HepG2 (cell line): Measurements from ENCODE around the gene MAPRE3. TPM values are rescaled to one million over a fixed set of nuclear protein-coding genes. Genes with fewer than 3 reads are reported as not detected.
A peak's percentile ranks its signal among the peaks of the same experiment; 100 is the strongest.

Experiments
- BRCA1 ChIP-seq: sonication (generic); formaldehyde crosslinking; IDR thresholded peaks from 2 replicates; pipeline ENCODE4 v1.4.0; 2020; ENCODE audit warnings: missing genetic modification reagents
- EHMT2 ChIP-seq: fragments of 200-600 bp; sonication (generic); IDR thresholded peaks from 2 replicates; pipeline ENCODE4 v1.7.0; 2017; ENCODE audit warnings: antibody characterized with exemption, low read depth, low read length, borderline replicate concordance
- EP300 ChIP-seq, 3 experiments: sonication (generic) in 1 of 3; formaldehyde crosslinking in 1 of 3; IDR thresholded peaks; 2 replicates each; pipeline versions ENCODE4 v1.5.1 to v1.6.1; 2011 to 2020; ENCODE audit warnings: low read depth in 2 of 3, low read length in 2 of 3, borderline replicate concordance in 1 of 3, improper control_type of control experiment in 1 of 3, mild to moderate bottlenecking in 1 of 3, missing genetic modification reagents in 1 of 3, moderate library complexity in 1 of 3
- FOXJ3 ChIP-seq: sonication (generic); formaldehyde crosslinking; IDR thresholded peaks from 2 replicates; pipeline ENCODE4 v1.4.0; 2020; ENCODE audit warnings: missing genetic modification reagents, mild to moderate bottlenecking, borderline replicate concordance
- GATAD1 ChIP-seq: IDR thresholded peaks from 2 replicates; pipeline ENCODE4 v1.6.1; 2016; ENCODE audit warnings: missing genetic modification reagents, missing compliant biosample characterization
- HNF4A ChIP-seq: sonication (generic); formaldehyde crosslinking; IDR thresholded peaks from 2 replicates; pipeline ENCODE4 v1.4.0; 2020; ENCODE audit warnings: missing genetic modification reagents
- NFE2L1 ChIP-seq: sonication (generic); formaldehyde crosslinking; IDR thresholded peaks from 2 replicates; pipeline ENCODE4 v1.4.0; 2020; ENCODE audit warnings: missing genetic modification reagents, mild to moderate bottlenecking, borderline replicate concordance
- NKX3-1 ChIP-seq: sonication (generic); formaldehyde crosslinking; IDR thresholded peaks from 2 replicates; pipeline ENCODE4 v1.5.0; 2020; ENCODE audit warnings: missing genetic modification reagents
- SNAPC2 ChIP-seq: sonication (generic); formaldehyde crosslinking; IDR thresholded peaks from 2 replicates; pipeline ENCODE4 v1.8.1; 2022; ENCODE audit warnings: mild to moderate bottlenecking, missing genetic modification reagents
- TBL1XR1 ChIP-seq: fragments of 150-350 bp; IDR thresholded peaks from 2 replicates; pipeline ENCODE4 v1.6.1; 2014; ENCODE audit warnings: borderline replicate concordance, low read length; ENCODE audit not compliant: partially characterized antibody
- ZFP36L2 ChIP-seq: sonication (generic); formaldehyde crosslinking; IDR thresholded peaks from 2 replicates; pipeline ENCODE4 v1.4.0; 2020; ENCODE audit warnings: missing genetic modification reagents
- ZNF121 ChIP-seq: sonication (generic); formaldehyde crosslinking; IDR thresholded peaks from 2 replicates; pipeline ENCODE4 v1.5.0; 2020; ENCODE audit warnings: mild to moderate bottlenecking, missing genetic modification reagents
- ZNF616 ChIP-seq: sonication (generic); formaldehyde crosslinking; IDR thresholded peaks from 2 replicates; pipeline ENCODE4 v1.5.0; 2020; ENCODE audit warnings: low read depth, mild to moderate bottlenecking, missing genetic modification reagents
- ZNF724P ChIP-seq: sonication (generic); formaldehyde crosslinking; IDR thresholded peaks from 2 replicates; pipeline ENCODE4 v1.8.0; 2022; ENCODE audit warnings: missing genetic modification reagents, borderline replicate concordance
- ZNF749 ChIP-seq: sonication (generic); formaldehyde crosslinking; IDR thresholded peaks from 2 replicates; pipeline ENCODE4 v1.8.0; 2022; ENCODE audit warnings: mild to moderate bottlenecking, missing genetic modification reagents, moderate library complexity, borderline replicate concordance
- ZNF850 ChIP-seq: sonication (generic); formaldehyde crosslinking; conservative IDR thresholded peaks from 2 replicates; pipeline ENCODE4 v1.9.0; 2021; ENCODE audit warnings: mild to moderate bottlenecking, missing genetic modification reagents
- polyA plus RNA-seq, 8 experiments: library from polyadenylated mRNA; depleted of rRNA in 3 of 8; stranded (reverse) in 7 of 8; unstranded in 1 of 8; fragments of >200 nt; fragmentation: Illumina TruSeq in 4 of 8; extraction: Trizol in 4 of 8; gene quantifications; 2 replicates each; pipeline versions ENCODE4 v1.2.1 to v1.2.3, GENCODE V29; 2011 to 2016; ENCODE audit warnings: low read depth in 4 of 8, missing spikeins in 1 of 8, mixed read lengths in 1 of 8; ENCODE audit not compliant: insufficient read depth in 1 of 8
- total RNA-seq, 5 experiments: library from RNA; depleted of rRNA; stranded (reverse); fragments of >200 nt; fragmentation: Illumina TruSeq; extraction: Trizol; gene quantifications; 2 replicates each; pipeline ENCODE4 v1.2.3, GENCODE V29; 2016; ENCODE audit warnings: low read depth in 1 of 5
- TF ChIP-seq, protein P1 (sequence below): sonication (generic); formaldehyde crosslinking; IDR thresholded peaks from 2 replicates; pipeline ENCODE4 v1.4.0; 2020; ENCODE audit warnings: missing genetic modification reagents
- TF ChIP-seq, protein P2 (sequence below): IDR thresholded peaks from 2 replicates; pipeline ENCODE4 v1.6.1; 2016; ENCODE audit warnings: low read depth, control low read depth
- TF ChIP-seq, protein P3 (sequence below): IDR thresholded peaks from 2 replicates; pipeline ENCODE4 v1.6.1; 2018; ENCODE audit warnings: missing genetic modification reagents
- TF ChIP-seq, protein P4 (sequence below): sonication (generic); formaldehyde crosslinking; IDR thresholded peaks from 2 replicates; pipeline ENCODE4 v1.8.0; 2022; ENCODE audit warnings: mild to moderate bottlenecking, missing genetic modification reagents, moderate library complexity

Gene MAPRE3
- total and polyA plus RNA-seq, 2 of the 13 experiments (the other 11 are each of a cell fraction or from before 2014, with no cell fraction given): 0.31 to 0.91 TPM

DNA sequence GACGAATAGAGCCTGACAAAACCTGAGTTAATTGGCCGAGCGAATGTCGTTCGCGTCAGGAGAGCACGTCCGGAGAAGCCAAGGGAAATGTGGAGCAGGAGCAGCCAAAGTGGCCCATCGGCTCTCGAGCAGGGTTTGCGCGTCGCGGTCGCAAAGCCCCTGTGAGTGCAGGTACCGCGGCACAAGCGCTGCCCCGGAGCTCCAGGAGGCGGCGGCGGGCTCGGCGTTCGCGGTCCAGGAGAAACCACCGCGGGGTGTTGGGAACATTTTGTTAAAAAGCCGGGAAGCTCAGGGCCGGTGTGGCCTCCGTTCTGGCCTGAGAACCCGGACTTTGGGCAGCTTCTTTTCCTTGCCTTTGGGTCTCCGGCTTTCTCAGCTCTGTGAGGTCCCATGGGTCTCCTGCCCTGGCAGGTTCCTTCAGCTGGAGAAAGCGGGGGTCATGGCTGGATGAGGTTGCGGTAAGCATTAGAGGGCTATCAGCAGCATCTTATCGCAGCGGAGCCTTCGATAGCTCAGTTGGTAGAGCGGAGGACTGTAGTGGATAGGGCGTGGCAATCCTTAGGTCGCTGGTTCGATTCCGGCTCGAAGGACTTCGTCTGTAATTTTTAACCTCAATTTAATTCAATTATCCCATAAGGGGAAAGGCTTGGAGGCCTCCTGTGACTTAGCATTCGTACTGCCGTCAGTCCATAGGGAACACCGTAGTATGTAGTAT lies 80.0 kb downstream of the MAPRE3 start (continued):
- TF ChIP-seq, protein P1, sequence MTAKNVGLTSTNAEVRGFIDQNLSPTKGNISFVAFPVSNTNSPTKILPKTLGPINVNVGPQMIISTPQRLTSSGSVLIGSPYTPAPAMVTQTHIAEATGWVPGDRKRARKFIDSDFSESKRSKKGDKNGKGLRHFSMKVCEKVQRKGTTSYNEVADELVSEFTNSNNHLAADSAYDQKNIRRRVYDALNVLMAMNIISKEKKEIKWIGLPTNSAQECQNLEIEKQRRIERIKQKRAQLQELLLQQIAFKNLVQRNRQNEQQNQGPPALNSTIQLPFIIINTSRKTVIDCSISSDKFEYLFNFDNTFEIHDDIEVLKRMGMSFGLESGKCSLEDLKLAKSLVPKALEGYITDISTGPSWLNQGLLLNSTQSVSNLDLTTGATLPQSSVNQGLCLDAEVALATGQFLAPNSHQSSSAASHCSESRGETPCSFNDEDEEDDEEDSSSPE: 0 out of 2 replicates have a peak, but pooled peaks have one; percentile 14
- TF ChIP-seq, protein P2, sequence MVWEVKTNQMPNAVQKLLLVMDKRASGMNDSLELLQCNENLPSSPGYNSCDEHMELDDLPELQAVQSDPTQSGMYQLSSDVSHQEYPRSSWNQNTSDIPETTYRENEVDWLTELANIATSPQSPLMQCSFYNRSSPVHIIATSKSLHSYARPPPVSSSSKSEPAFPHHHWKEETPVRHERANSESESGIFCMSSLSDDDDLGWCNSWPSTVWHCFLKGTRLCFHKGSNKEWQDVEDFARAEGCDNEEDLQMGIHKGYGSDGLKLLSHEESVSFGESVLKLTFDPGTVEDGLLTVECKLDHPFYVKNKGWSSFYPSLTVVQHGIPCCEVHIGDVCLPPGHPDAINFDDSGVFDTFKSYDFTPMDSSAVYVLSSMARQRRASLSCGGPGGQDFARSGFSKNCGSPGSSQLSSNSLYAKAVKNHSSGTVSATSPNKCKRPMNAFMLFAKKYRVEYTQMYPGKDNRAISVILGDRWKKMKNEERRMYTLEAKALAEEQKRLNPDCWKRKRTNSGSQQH (CRISPR knock-in tag): no peak
- TF ChIP-seq, protein P3, sequence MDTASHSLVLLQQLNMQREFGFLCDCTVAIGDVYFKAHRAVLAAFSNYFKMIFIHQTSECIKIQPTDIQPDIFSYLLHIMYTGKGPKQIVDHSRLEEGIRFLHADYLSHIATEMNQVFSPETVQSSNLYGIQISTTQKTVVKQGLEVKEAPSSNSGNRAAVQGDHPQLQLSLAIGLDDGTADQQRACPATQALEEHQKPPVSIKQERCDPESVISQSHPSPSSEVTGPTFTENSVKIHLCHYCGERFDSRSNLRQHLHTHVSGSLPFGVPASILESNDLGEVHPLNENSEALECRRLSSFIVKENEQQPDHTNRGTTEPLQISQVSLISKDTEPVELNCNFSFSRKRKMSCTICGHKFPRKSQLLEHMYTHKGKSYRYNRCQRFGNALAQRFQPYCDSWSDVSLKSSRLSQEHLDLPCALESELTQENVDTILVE (CRISPR knock-in tag): peak; percentile 54; the same call in 1 of the 2 replicates
- TF ChIP-seq ZNF749 (peak; percentile 62), ZNF121 (CRISPR knock-in tag) (peak; percentile 26; the same call in 1 of the 2 replicates), ZNF724P (CRISPR knock-in tag) (no peak), ZNF850 (no peak), ZFP36L2 (CRISPR knock-in tag) (no peak), SNAPC2 (CRISPR knock-in tag) (no peak), BRCA1 (CRISPR knock-in tag) (peak; percentile 32; the same call in 1 of the 2 replicates), FOXJ3 (CRISPR knock-in tag) (no peak; the same call in 1 of the 2 replicates), NKX3-1 (CRISPR knock-in tag) (no peak), TBL1XR1 (peak; percentile 46), NFE2L1 (CRISPR knock-in tag) (no peak), EP300 (IDR thresholded peaks at IDR 0.05; ENCODE audit: low read depth in 2 of 2, low read length in 2 of 2) (no peak), EP300 (CRISPR knock-in tag; IDR thresholded peaks at IDR 0.05; ENCODE audit: borderline replicate concordance) (0 out of 2 replicates have a peak, but pooled peaks have one; percentile 11), HNF4A (CRISPR knock-in tag) (peak; percentile 46), ZNF616 (CRISPR knock-in tag) (no peak), EHMT2 (no peak), GATAD1 (no peak; the same call in 1 of the 2 replicates)
- TF ChIP-seq, protein P4, sequence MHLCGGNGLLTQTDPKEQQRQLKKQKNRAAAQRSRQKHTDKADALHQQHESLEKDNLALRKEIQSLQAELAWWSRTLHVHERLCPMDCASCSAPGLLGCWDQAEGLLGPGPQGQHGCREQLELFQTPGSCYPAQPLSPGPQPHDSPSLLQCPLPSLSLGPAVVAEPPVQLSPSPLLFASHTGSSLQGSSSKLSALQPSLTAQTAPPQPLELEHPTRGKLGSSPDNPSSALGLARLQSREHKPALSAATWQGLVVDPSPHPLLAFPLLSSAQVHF: peak; percentile 17; the same call in 1 of the 2 replicates
